Uterus (tissue), 4 donors: ENCODE measurements around the gene NUDT5. TPM values are rescaled to one million over a fixed set of nuclear protein-coding genes. Genes with fewer than 3 reads are reported as not detected.

Experiments used
- DNase-seq, 2 donors: peaks; one replicate each; pipeline ENCODE4 v3.0.0-alpha.2; 2019 to 2020
- H3K27ac ChIP-seq, 2 donors: fragments of 200-600 bp; sonication (generic); 1 replicate in 1 of 2; 2 replicates in 1 of 2; pipeline ENCODE4 v1.5.1; 2016 to 2018
- H3K27me3 ChIP-seq, 2 donors: fragments of 200-600 bp; sonication (generic); one replicate each; pipeline ENCODE4 v1.5.1; 2018 to 2019; ENCODE audit warnings: control low read depth in 1 of 2
- H3K36me3 ChIP-seq, 2 donors: fragments of 200-600 bp; sonication (generic); one replicate each; pipeline ENCODE4 v1.5.1; 2019; ENCODE audit warnings: control low read depth in 1 of 2
- H3K4me1 ChIP-seq, 2 donors: fragments of 200-600 bp; sonication (generic); one replicate each; pipeline ENCODE4 v1.5.1; 2018 to 2019; ENCODE audit warnings: control low read depth in 1 of 2
- H3K4me3 ChIP-seq, 2 donors: fragments of 200-600 bp; sonication (generic); 1 replicate in 1 of 2; 2 replicates in 1 of 2; pipeline ENCODE4 v1.5.1; 2018 to 2019; ENCODE audit warnings: mild to moderate bottlenecking in 1 of 2
- H3K9me3 ChIP-seq, 2 donors: fragments of 200-600 bp; sonication (generic); one replicate each; pipeline ENCODE4 v1.5.1; 2019; ENCODE audit warnings: control low read depth in 1 of 2
- POLR2A ChIP-seq, 2 donors: fragments of 450-650 bp; IDR thresholded peaks; one replicate each; pipeline ENCODE4 v1.6.1; 2016; ENCODE audit warnings: antibody characterized with exemption in 2 of 2, mild to moderate bottlenecking in 1 of 2, moderate library complexity in 1 of 2
- intact Hi-C: fragments of 100-400 bp; cut with DNase I; formaldehyde crosslinking; loops from one replicate; pipeline ENCODE4 v1.15.1; 2023; ENCODE audit warnings: low total_unique reads
- total RNA-seq, 4 donors: library from RNA; depleted of rRNA in 3 of 4; stranded (reverse); fragments of >200 nt in 3 of 4; gene quantifications; one replicate each; pipeline versions ENCODE4 v1.1.0 to v1.2.4, GENCODE V29; 2014 to 2023
- TF ChIP-seq, protein P1 (sequence below), 4 experiments: fragments of 200-600 bp in 2 of 4; fragments of 450-650 bp in 2 of 4; sonication (generic) in 2 of 4; IDR thresholded peaks; one replicate each; pipeline ENCODE4 v1.5.1; 2016 to 2019; ENCODE audit warnings: antibody characterized with exemption in 4 of 4, mild to moderate bottlenecking in 2 of 4, moderate library complexity in 1 of 4
- donor health status: DM: yes; HTN: yes; CAD: no.

NUDT5 gene
- total RNA-seq, 4 donors from 2014 or later = 15.6 to 39.0 (median 33.8) TPM

DNA sequence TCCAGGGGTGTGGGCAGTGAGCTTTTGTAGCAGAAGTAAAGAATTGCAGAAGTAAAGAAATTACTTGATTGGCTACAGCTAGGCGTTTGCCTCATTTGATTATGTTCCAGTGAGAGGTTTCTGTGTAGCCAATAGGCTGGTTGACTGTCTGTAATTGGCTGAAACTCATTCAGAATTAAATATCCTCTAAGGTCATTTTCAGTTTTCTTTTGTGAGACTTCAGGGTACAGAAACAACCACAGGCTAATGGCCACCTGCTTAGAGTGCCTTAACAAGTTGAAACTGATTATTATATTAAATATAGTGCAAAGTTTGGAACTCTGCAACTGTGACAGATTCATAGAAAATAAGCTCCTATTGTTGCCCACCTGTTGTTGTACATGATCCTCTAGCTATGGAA lies 55.7 kb downstream of the NUDT5 start:
- TF ChIP-seq, protein P1, sequence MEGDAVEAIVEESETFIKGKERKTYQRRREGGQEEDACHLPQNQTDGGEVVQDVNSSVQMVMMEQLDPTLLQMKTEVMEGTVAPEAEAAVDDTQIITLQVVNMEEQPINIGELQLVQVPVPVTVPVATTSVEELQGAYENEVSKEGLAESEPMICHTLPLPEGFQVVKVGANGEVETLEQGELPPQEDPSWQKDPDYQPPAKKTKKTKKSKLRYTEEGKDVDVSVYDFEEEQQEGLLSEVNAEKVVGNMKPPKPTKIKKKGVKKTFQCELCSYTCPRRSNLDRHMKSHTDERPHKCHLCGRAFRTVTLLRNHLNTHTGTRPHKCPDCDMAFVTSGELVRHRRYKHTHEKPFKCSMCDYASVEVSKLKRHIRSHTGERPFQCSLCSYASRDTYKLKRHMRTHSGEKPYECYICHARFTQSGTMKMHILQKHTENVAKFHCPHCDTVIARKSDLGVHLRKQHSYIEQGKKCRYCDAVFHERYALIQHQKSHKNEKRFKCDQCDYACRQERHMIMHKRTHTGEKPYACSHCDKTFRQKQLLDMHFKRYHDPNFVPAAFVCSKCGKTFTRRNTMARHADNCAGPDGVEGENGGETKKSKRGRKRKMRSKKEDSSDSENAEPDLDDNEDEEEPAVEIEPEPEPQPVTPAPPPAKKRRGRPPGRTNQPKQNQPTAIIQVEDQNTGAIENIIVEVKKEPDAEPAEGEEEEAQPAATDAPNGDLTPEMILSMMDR (IDR thresholded peaks at IDR 0.05) = no peak
- TF ChIP-seq POLR2A (IDR thresholded peaks at IDR 0.05) = no peak
- H3K27ac ChIP-seq = no peak overlapping the region
- intact Hi-C loops = no loop called here
- peaks cover 0 to 3% of the 10 kb centered on the region in 2 donors for H3K4me1 ChIP-seq
- no peak overlapping the region for H3K4me3 ChIP-seq
- H3K9me3 ChIP-seq = no peaks in the 10 kb centered on the region
- H3K36me3 ChIP-seq = no peaks in the 10 kb centered on the region
- no peaks in the 10 kb centered on the region for H3K27me3 ChIP-seq
- DNase-seq = no peak

DNA sequence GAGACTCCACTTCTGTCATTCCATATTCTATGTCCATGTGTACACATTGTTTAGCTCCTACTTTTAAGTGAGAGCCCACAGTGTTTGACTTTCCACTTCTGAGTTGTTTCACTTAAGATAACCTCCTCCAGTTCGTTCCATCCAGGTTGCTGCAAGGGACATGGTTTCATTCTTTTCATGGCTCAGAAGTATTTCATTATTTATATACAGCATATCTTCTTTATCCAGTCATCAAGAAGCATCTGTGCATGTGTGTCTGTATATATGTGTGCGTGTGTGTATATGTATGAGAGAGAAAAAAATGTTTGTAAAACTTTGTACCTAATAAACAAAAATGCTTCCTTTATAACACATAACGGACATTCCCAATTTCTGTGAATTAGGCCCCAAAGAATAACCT lies 60.1 kb downstream of the NUDT5 start:
- intact Hi-C loops = no loop called here
- Histone ChIP-seq H3K27me3 (no peaks in the 10 kb centered on the region), H3K27ac (no peak overlapping the region), H3K4me1 (peaks cover 0 to 3% of the 10 kb centered on the region in 2 donors), H3K9me3 (no peaks in the 10 kb centered on the region), H3K36me3 (no peaks in the 10 kb centered on the region), H3K4me3 (no peak overlapping the region)
- no peak for DNase-seq
- TF ChIP-seq, protein P1 (IDR thresholded peaks at IDR 0.05) = no peak
- no peak for TF ChIP-seq POLR2A (IDR thresholded peaks at IDR 0.05)

DNA sequence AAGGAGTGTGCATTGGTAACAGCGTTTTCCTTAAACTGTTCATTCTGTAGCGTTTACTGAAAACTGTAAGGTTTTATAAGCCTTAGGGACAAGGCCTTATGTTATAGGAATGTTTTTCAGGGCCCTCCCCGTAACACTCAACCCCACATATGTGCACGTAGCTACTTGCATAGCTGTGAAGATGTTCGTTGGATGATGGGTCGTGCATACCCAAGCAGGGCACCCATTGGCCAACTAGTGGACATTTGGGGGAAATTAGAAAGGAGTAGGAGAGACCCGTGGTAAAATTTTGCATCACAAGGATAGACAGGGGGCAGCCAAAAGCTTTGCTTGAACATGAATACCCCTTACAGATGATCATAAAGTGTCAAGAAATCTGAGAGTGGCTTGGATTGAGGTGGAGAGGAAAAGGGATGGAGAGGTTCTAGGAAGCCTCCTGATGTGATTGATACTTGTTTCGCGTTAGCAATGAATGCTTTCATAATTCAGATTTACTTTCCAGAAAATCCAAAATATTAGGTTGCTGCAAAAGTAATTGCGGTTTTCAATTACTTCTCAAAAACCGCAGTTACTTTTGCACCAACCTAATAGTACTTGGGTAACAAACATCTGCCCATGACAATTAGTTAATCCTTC lies 65.3 kb downstream of the NUDT5 start:
- intact Hi-C loops = no loop called here
- H3K36me3 ChIP-seq = no peaks in the 10 kb centered on the region
- peak overlapping the region; percentile 70 to 89 for H3K27ac ChIP-seq
- no peaks in the 10 kb centered on the region for H3K9me3 ChIP-seq
- peak; percentile 22 to 29 for DNase-seq
- H3K4me3 ChIP-seq = peak overlapping the region; percentile 79 to 100
- H3K27me3 ChIP-seq = no peaks in the 10 kb centered on the region
- TF ChIP-seq POLR2A (IDR thresholded peaks at IDR 0.05) = no peak
- TF ChIP-seq, protein P1 (IDR thresholded peaks at IDR 0.05) = peak; percentile 9 to 46 (median 23)
- no peaks in the 10 kb centered on the region for H3K4me1 ChIP-seq

DNA sequence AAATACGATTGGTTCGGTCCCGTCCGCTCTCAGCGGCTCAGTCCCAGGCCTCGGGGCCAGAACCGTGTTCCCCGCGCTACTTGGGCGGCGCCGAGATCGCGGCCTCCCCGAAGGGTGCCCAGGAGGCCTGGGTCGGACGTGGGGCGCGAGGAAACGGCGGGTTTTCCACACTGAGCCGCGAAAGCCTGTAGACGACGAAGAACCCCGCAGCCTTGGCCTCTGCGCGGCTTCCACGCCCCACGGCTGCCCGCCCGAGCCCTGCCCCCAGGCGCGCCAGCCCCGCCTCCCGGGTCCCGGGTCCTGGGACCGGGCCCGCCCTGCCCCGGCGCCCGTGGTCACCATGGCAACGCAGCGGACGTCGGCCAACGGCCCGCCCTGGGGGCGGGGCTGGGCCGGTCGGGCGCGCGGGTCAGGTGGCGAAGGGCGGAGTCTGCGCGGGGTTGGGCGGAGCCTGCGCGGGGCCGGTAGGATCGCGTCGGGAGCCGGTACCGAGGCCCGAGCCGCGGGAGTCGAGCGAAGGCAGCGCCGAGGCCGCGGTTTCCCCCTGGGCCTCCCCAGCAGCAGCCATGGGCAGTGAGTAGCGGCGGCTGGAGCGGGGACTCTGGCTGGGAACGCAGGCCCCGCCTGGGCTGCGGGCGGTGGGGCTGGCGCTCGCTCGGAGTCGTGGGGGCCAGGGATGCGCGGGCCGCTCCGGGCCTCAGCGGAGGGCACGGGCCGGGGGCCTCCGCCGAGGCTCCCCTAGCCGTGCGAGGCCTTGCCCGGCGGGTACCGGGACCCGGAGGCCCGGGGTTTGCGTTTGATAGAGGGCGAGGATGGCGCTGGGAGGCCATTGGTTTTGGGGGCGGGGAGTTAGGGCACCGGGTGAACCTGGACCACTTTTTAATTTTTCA lies 66.2 kb downstream of the NUDT5 start, which contains the start of gene SEC61A2:
Gene SEC61A2 (plus strand): TSS at position 456 of the 890 bp plus-strand sequence. CDS start 111 bp downstream, at position 567.
- intact Hi-C loops = no loop called here
- H3K9me3 ChIP-seq = no peaks in the 10 kb centered on the region
- no peaks in the 10 kb centered on the region for H3K36me3 ChIP-seq
- H3K27ac ChIP-seq = peak within 1 kb of the TSS; percentile 89 to 94
- peak within 1 kb of the TSS; percentile 79 to 100 for H3K4me3 ChIP-seq
- peak; percentile 91 to 95 for DNase-seq
- H3K4me1 ChIP-seq = no peaks in the 10 kb centered on the region
- H3K27me3 ChIP-seq = no peaks in the 10 kb centered on the region
- peak; percentile 56 to 75 for TF ChIP-seq POLR2A (IDR thresholded peaks at IDR 0.05)
- TF ChIP-seq, protein P1 (IDR thresholded peaks at IDR 0.05) = peak in 1 of 4 experiments; percentile 12

DNA sequence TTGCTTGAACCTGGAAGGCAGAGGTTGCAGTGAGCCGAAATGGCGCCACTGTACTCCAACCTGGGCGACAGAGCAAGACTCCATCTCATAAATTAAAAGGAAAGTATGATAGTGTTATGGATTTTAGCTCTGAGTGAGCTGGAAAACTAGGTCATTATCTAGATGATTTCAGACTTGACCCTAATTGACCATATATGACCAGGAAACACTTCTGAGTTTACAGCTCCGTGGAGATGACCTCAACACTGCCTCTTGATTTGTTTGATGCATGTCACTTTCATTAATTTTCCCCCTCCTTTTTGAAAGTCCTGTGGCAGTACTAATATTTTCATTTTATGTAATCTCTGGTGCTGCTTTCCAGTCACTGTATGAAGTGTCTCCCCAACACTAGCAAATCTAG lies 74.0 kb downstream of the NUDT5 start:
- no peak overlapping the region for H3K4me3 ChIP-seq
- H3K9me3 ChIP-seq = no peaks in the 10 kb centered on the region
- no peaks in the 10 kb centered on the region for H3K36me3 ChIP-seq
- no peaks in the 10 kb centered on the region for H3K4me1 ChIP-seq
- TF ChIP-seq, protein P1 (IDR thresholded peaks at IDR 0.05) = no peak
- TF ChIP-seq POLR2A (IDR thresholded peaks at IDR 0.05) = no peak
- H3K27ac ChIP-seq = no peak overlapping the region
- intact Hi-C loops = no loop called here
- DNase-seq = no peak
- H3K27me3 ChIP-seq = no peaks in the 10 kb centered on the region
